Measurements from ENCODE around the gene SPTB.

SPTB gene

DNA sequence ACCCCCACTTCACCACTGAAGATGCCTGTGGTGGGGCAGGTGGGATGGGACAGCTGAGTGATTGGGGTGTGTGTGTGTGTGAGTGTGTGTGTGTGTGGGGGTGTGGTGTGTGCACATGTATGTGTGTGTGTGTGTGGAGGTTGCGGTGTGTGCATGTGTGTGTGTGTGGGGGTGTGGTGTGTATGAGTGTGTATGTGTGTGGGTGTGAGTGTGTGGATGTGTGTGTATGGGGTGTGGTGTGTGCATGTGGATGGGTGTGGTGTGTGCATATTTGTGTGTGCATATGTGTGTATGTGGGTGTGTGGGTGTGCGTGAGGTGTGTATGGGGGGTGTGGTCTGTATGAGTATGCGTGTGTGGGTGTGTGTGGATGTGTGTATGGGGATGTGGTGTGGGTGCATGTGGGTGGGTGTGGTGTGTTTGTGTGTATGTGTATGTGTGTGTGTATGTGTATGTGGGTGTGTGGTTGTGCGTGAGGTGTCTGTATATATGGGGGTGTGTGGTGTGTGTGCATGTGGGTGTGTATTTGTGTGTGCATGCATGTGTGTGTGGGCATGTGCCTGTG, 113.9 kb downstream of the SPTB start:
- no peak for DNase-seq (ENCODE audit: low read depth)

DNA sequence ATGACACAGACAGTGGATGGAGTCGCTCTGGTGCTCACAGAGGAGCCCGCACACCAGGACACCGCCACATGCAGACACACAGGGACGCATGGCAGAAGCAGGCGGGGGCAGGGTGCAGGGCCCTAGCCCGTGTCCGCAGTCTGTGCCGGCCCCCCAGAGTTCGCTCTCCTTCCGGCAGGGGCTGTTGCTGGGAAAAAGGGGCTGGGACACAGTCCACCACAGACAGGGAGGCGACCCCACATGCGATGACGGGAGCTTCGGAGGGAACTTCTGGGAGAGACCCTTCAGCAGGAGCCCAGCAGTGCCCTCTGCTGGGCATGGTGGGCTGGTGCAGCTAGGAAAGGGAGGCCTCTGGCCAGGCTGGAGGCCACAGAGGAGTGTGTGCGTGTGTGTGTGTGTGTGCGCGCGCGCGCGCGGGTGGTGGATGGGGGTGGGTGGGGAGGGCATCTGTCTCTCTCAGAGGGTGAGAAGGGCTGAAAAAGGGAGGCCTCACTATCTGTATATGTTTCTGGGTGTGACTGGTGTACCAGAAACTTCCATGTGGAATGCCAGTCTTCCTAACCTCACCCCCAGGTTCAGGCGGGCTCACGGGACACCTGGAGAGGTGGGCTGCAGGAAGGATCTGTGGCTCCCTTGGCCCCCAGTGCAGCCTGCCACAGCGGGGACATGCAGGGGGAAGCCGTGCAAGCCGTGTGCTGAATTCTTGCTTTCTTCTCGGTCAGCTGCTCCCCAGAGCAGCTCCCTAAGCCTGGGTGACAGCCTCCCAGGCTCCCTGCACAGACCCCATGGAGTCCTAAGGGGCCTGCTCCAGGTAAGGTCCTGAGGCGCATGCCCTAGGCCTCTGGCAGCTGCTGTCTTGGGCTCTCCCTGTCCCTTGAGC, 114.8 kb downstream of the SPTB start:
- peak; percentile 79 for DNase-seq (ENCODE audit: low read depth)

DNA sequence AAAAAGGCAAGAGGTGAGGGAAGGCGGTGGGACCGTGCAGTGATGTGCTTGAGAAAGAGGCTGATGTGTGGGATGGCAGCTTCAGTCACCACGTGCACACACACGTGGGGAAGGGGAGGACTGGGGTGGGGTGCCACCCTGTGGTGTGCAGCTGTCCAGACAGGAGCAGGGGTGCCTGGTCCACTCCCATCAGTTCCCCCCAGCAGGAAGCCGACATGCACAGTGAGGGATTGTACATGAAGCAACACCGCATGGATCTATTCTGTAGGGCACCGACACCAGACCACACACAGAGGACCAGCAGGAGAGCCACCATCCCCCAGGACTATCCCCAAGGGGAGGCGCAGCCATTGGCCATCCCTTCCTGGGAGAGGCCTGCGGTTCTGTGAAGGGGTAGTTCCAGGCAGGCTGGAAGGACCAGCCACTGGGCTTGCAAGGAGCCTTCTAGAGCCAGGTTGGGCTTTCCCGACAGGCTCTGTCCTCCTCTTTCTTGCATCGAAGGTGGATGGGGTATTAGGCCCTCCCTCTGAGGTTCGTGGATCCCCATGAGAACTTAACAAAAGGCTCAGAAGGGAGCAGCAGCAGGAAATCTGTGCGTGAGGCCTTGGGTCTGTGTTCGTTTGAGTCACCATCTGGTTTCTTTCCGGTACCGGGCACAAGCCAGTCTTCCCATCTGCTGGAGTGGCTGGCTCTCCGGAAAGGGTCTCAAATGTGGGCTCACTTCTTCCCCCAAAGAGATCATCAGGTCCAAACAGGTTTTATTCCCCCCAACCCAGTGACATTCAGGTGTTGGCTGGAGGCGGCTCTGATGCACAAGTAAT, 115.7 kb downstream of the SPTB start:
- peak; percentile 73 for DNase-seq (ENCODE audit: low read depth)

DNA sequence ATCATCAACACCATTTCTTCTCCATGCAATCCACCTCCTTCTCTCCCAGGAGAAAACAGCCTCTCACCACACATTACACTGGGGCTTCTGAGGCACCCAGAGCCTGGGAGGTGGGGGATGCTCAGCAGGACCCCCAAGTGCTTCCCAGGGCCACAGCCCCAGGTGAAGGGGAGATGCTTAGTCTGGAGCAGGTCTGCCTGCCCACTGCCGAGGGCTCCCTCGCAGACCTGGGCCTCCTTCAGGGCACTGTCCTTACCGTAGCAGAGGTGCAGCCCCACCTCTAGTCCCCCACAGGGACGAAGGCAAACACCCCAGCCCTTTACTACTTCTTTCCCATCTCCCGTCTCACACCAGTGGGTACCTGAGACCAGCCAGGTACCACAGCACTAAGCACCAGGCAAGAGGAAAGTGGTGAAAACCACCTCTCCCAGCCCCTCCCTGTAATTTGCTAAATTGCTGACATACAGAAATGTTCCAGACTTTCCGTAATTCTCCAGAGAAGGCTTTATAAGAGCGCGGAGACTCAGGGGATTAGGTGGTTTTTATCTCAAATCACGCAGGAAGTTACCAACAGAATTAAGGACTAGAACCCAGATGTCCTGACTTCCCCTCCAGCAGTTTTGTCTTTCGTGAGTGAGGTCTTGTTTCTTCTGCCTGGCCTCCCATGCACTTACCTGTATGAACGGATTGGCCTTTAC, 116.5 kb downstream of the SPTB start:
- DNase-seq (ENCODE audit: low read depth) = no peak

DNA sequence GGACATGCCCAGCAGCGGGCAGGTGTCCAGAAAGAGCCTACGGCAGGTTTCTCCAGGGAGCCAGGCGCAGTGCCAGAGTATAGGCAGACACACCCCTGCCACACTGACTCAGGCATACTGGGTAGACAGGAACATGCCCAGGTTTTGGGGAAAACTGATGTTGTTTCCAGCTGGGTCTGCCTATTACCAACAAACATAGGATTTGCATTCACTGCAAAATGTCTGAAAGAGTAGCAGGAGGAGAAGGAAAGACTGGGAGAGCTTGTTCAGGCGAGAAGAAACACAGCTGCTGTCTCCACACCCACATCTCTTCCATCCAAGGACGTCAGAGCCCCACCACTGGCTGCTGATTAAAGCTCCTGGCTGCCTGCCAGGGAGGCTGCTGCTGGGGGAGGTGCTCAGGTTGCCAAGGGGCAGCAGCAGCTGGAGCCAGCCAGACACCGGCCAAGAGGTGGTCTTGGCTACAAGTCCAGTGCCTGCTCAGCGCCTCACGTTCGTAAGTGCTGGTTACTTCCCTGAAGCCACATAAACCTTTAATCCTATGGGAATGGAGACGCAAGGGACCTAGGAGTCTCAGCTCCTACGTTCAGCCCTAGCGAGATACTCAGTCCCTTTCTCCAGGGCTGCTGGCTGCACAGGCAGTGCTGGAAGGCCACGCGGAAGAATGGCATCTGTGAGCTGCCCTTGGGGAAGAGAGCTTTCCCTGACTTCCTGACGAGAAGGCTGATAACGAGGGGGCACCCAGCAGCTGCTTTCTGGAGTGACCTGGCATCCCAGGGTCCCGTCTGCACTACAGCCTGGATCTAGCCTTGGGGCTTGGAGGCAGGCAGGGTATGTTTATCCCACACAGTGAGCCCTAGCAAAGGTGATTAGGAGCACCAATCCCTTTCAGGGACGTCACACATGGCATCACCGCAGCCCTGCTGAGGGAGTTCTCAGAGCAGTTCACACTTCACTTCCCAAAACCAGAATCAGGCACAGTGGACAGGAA, 117.4 kb downstream of the SPTB start:
- peak; percentile 76 for DNase-seq (ENCODE audit: low read depth)

DNA sequence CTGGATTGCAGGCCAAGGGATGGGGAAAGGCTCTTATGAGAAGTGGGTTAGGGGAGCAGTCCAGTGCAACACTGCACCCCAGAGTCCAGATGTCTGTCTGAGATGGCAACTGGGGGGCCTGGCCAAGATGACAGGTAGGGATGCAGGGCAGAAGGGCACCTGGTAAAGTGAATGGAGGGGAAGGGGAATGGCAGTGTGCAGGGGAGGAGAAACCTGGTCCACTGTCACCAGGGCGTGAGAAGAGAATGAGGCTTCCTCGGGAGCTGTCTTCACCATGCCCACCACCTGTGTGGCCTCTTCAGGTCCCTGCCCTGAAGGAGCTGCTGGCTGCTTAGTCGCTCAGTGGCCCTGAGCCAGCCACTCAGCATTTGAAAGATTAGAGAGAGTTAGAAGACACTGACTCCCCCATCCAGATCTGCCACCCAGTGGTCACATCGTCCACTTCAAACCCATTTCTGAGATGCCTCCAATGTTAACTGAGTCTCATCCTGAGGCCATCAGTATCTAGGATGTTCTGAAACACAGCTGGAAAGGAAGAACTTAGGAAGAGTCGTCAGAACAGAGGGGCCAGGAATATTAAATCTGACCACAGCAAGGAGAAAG, 118.2 kb downstream of the SPTB start:
- peak; percentile 43 for DNase-seq (ENCODE audit: low read depth)

DNA sequence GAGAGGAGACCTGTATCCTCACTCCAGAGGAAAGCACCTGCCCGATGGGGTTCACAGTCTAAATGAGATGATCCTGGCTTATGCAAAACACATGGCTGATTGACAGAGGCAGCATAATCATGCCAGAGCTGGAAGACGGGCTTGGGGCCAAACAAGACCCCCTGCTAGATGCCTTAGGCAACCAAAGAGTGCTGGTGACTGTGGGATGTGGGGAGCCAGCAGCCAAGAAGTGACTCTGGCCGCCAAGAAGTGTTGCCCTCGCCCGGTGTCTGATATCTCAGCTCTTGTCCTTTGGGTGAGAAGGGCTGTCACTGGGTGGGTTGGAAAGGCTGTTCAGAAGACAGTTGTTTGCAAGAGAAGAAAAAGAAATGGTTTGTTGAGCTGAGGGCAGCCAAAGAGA, 118.8 kb downstream of the SPTB start:
- DNase-seq (ENCODE audit: low read depth) = no peak

DNA sequence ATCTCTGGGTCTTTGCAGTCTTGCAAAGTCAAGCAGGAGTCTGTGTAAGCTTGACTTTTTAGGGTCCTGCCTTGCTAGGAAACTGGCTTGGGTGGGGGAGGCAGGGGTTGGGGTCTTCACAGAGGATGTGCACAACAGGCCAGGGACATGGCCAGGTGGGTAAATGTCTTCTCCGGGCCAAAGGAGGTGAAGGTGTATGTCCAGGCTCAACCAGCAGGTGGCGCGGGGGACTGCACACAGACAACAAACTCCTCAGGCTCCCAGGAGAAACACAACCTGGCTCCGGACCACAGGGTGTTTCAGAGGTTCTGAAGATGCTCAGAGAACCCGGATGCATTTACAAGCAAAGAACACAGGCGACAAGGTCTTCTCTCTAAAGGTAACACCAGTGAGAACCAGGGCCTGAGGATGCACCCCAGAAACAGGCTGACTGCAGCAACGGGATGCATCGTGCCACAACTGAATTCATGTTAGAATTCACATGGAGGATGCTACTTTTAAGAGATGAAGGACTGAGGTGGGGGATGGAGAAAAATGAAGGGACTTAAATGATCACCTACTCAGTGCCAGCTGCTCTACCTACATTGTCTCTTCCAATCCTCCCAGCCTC, 119.5 kb downstream of the SPTB start:
- peak; percentile 68 for DNase-seq (ENCODE audit: low read depth)

DNA sequence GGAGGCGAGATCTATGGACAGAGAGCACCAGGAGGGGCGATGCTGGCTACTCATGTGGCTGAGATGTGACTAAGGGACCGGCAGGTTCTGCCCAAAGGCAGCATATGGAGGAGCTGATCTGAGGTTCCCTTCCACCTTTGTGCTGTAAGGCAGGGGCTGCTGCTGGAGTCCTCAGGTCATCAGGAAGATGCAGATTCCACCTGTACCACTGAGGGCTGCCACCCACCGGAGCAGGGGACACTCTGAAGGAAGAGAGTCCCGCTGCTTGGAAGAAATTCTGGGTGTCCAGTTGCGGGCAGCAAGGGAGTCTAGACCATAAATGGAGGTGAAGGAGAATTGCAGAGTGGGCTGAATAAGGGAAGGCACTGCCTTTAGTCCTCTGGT, 120.2 kb downstream of the SPTB start:
- DNase-seq (ENCODE audit: low read depth) = no peak

DNA sequence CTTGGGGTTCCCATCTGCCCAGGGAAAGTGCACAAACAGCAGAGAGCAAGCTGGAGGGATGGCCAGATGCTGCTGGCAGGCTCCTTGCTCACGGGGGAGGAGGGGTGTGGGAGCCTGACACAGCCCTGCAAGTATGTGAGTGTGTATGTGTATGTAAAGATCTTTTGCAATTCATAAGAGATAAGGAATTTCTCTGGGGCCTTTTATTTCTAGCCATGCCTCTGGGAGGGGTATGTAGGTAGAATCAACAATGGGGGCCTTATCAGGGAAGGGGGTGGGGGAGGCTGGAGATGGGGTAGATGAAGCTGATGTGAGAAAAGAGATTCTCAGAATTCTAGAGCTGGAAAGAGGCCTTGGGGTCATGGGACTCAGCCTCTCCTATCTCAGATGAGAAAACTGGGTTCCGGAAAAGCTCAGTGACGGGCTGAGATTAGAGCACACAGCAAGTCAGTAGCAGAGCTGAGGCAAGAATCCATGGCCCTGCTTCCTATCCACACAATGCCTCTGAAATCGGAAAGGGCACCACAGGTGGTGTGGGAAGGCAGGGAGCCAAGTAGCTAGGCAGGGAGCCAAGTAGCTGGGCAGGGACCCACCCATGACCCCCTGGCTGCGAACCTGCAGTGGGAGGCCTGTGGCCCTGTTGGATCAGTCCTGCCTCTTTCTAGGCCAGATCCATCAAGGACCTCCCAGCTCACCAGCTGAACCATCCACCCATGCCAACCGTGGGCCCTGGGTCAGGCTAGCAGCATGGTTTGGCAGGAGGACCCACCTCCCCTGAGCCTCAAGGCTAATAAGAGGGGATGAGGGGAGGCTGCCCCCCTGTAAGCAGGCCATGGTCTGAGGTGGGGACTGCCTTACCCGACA, 120.8 kb downstream of the SPTB start:
- peak; percentile 90 for DNase-seq (ENCODE audit: low read depth)

DNA sequence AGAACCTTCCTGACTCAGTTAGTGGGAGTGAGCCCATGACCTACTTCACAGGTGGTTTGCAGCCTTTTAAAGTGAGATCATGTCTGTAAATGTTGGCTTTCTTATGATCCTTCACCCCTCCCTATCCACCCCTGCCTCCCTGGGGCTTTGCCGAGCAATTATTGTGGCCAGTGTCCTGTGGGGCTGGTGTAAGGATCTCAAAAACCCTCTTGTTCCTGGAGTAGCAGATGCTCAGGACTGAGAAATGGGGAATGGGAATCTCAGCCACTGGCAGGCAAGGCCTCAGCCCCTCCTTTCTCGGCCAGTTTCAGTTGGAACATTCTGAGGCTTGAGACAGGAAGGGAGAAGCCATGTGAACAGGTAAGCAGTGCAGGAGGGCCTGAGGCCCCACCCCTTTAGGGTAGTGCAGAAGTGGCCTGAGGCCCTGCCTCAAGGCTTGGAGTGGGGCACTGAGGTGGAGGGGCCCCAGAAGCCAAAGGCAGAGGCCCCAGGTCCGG, 121.6 kb downstream of the SPTB start:
- DNase-seq (ENCODE audit: low read depth) = peak; percentile 19

DNA sequence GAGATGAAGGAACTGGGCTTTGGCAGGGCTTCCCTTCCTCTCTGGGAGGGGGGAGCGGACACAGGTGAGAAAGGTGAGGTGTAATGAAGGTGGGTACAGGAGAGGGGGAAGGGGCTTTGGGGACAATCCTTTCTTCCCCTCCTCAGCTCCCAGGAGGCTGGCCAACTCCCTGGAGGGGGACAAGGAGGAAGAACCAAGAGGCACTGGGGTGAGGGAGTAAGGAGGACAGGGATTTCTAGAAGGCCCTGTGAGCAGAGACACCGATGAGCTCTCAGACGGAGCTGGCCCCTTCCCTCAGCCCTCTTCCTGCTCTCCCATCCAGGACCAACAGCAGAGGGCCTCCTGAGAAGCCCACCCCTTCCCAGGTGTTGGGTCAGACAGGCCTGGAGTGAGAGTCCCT, 122.1 kb downstream of the SPTB start:
- DNase-seq (ENCODE audit: low read depth) = no peak

DNA sequence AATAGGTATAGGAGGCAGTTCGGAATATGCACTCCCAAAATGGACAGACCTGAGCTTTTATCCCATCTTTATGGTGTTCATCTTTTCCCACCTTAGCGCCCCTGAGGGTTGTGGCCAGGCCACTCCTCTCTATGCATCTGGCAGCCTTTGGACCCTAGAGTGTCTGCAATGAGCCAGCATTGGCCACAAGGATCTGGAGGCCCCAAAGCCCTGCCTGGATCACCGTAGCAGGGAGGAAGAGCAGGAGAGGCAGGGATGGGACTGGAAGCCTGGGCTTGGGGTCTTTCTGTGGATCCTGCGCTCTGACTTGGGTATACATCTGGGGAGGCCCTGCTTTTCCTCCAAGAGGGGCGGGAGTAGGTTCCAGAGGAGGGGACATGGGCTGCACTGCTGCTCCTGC, 123.0 kb downstream of the SPTB start:
- DNase-seq (ENCODE audit: low read depth) = no peak

DNA sequence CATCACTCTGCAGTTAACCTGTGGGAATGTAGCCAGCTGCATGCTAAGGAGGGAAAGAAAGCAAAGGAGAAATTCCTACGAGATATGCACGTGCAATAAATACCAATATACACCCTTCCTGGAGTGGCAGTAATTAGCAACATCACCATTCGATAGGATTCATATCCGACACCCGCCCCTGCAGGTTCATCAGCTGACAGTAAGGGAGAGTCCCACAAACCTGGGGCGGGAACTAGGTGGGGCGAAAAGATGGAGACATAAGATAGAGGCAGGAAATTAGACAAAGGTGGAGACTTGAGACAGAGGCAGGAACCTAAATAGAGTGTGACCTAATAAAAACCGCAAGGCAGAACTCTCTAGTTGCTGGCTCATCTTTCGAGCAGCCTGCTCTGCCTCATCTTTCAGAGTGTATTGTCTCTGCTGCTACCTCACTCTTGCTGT, 123.9 kb downstream of the SPTB start:
- peak; percentile 56 for DNase-seq (ENCODE audit: low read depth)

DNA sequence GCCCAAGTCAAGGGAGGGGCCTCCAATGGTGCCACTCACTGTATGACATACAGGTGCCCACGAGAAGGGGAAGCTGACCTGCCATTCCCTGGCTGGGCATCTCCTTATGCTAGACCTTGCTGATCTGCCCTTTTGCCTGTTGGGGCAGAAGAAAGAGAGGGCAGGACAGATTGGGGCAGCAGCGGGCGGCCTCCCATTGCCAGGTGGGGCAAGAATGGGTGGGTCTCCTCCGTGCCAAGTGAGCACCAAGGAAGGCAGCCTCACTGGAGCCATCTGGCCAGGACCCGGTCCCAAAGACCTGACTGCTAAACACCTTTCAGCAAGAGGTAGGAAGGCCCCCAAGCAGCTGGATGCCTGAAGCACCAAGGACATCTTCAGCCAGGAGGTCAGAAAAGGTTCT, 125.0 kb downstream of the SPTB start:
- no peak for DNase-seq (ENCODE audit: low read depth)

DNA sequence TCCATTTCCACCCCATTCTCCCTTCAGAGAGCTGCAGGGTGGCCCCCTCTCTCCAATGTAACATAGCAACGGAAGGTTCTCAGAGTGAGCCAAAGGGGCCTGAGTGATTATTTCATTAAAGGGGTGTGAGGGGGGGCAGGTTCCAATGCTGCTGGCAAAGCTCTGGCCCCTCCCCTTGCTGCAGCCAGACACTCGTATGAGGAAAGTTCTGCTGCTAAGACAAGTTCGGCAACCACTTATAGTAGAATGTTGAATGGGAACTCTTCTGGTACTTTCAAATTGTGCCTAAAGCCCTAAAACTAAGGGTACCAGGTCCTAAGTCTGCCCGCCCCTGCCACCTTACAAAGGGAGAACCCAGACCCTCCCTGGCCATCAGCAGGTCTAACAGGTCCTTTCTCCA, 125.7 kb downstream of the SPTB start:
- DNase-seq (ENCODE audit: low read depth) = no peak

DNA sequence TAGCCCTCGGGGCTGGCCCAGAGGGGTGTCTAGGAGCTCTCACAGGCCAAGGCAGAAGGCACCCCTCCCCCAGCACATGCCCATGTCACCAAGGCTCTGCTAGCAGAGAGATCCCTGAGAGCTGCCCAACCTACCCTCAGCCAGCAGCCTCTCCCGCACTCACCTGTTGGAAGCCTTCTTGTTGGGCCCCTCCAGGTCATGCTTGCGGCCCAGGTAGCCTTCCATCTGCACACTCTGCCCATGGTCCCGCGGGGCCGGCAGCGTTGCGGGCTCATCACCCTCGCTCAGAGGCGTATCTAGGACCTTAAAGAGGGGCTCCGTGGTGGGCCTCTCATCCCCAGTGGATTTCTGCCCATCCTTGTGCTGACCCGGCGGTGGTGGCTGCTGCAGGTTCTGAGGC, 126.3 kb downstream of the SPTB start:
- DNase-seq (ENCODE audit: low read depth) = no peak

DNA sequence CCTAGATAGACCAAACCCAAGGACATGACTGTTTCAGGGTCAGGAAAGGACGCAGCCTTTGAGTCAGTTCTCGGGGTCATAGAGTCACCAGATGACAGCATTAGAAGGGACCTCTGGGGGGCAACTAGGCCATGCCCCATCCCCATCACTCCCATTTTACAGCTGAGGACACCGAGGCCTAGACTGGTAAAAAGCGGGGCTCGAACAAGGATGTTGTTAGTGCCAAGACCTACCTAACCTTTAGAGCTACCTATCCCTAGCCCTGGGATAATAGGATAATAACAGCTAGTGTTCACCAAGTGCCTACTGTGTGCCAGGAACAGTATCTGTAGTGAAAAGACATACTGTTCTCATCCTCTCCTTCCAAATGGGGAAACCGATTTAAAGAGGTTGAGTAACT, 126.8 kb downstream of the SPTB start:
- no peak for DNase-seq (ENCODE audit: low read depth)

Measured in ELR (cell line).